Mammary epithelial cell (primary cell): ENCODE results near the gene SAG.

Experiments used
- CTCF ChIP-seq, 2 donors: IDR thresholded peaks in 1 of 2; conservative IDR thresholded peaks in 1 of 2; 2 replicates each; pipeline ENCODE4 v1.5.1; 2011 to 2012; ENCODE audit warnings: inconsistent platforms in 2 of 2, low read length in 2 of 2, mild to moderate bottlenecking in 2 of 2, control low read depth in 1 of 2, low read depth in 1 of 2; ENCODE audit not compliant: insufficient read depth in 1 of 2; ENCODE audit errors: extremely low read depth in 1 of 2
- EZH2 ChIP-seq: IDR thresholded peaks from 2 replicates; pipeline ENCODE4 v1.6.1; 2012; ENCODE audit warnings: low read length, inconsistent platforms, borderline replicate concordance

- TF ChIP-seq CTCF (conservative IDR thresholded peaks at IDR 0.05 in 1 of 2, IDR thresholded peaks at IDR 0.05 in 1 of 2; ENCODE audit: extremely low read depth in 1 of 2, insufficient read depth in 1 of 2, low read depth in 1 of 2, low read length in 2 of 2): no peak
- no peak for TF ChIP-seq EZH2
Measured at GRCh38 chr2:233331536-233331935, 23.9 kb downstream of the SAG start.
